ENCODE results near the gene ARMH3.

ARMH3 gene

GRCh38 chr10:101939729-101940128 lies 116.2 kb downstream of the ARMH3 start:
- no peak for DNase-seq (ENCODE audit: low read depth in 2 of 2)

GRCh38 chr10:101939008-101939648 lies 116.8 kb downstream of the ARMH3 start:
- no peak for DNase-seq (ENCODE audit: low read depth in 2 of 2)

- DNase-seq (ENCODE audit: low read depth in 2 of 2), result no peak
Measured at GRCh38 chr10:101938305-101939007, 117.5 kb downstream of the ARMH3 start.

- no peak for DNase-seq (ENCODE audit: low read depth in 2 of 2)
Measured at GRCh38 chr10:101935431-101935830, 120.5 kb downstream of the ARMH3 start.

GRCh38 chr10:101934686-101935305 lies 121.2 kb downstream of the ARMH3 start:
- DNase-seq (ENCODE audit: low read depth in 2 of 2), result no peak

GRCh38 chr10:101933976-101934375 lies 122.0 kb downstream of the ARMH3 start:
- DNase-seq (ENCODE audit: low read depth in 2 of 2), result no peak

- no peak for DNase-seq (ENCODE audit: low read depth in 2 of 2)
Measured at GRCh38 chr10:101932183-101932582, 123.8 kb downstream of the ARMH3 start.

- DNase-seq (ENCODE audit: low read depth in 2 of 2), result no peak
Measured at GRCh38 chr10:101925027-101925426, 130.9 kb downstream of the ARMH3 start.

- DNase-seq (ENCODE audit: low read depth in 2 of 2), result no peak
Measured at GRCh38 chr10:101923256-101923655, 132.7 kb downstream of the ARMH3 start.

GRCh38 chr10:101922846-101923245 lies 133.1 kb downstream of the ARMH3 start:
- no peak for DNase-seq (ENCODE audit: low read depth in 2 of 2)

GRCh38 chr10:101920546-101920945 lies 135.4 kb downstream of the ARMH3 start:
- DNase-seq (ENCODE audit: low read depth in 2 of 2), result no peak

- no peak for DNase-seq (ENCODE audit: low read depth in 2 of 2)
Measured at GRCh38 chr10:101919026-101919770, 136.8 kb downstream of the ARMH3 start.

GRCh38 chr10:101912561-101913179 lies 143.3 kb downstream of the ARMH3 start:
- DNase-seq (ENCODE audit: low read depth in 2 of 2), result no peak

GRCh38 chr10:101906586-101907183 lies 149.3 kb downstream of the ARMH3 start:
- DNase-seq (ENCODE audit: low read depth in 2 of 2), result no peak

GRCh38 chr10:101905251-101905650 lies 150.7 kb downstream of the ARMH3 start:
- DNase-seq (ENCODE audit: low read depth in 2 of 2), result no peak

- no peak for DNase-seq (ENCODE audit: low read depth in 2 of 2)
Measured at GRCh38 chr10:101903827-101904550, 152.0 kb downstream of the ARMH3 start.

GRCh38 chr10:101902820-101903145 lies 153.2 kb downstream of the ARMH3 start:
- no peak for DNase-seq (ENCODE audit: low read depth in 2 of 2)

- DNase-seq (ENCODE audit: low read depth in 2 of 2), result no peak
Measured at GRCh38 chr10:101902032-101902819, 153.7 kb downstream of the ARMH3 start.

GRCh38 chr10:101901340-101901739 lies 154.6 kb downstream of the ARMH3 start:
- DNase-seq (ENCODE audit: low read depth in 2 of 2), result no peak

GRCh38 chr10:101897633-101898032 lies 158.3 kb downstream of the ARMH3 start:
- DNase-seq (ENCODE audit: low read depth in 2 of 2), result no peak

Measured in stimulated activated CD8-positive, alpha-beta memory T cell treated with anti-CD3 and anti-CD28 coated beads, Interleukin-15, amount 100 ng/mL, for 4 hours (primary cell).